Gastrocnemius medialis (tissue), 4 donors: ENCODE data around the gene RNF31.

Experiments
- CTCF ChIP-seq, 5 experiments: fragments of 450-650 bp in 3 of 5; fragments of 200-600 bp in 2 of 5; sonication (generic) in 2 of 5; IDR thresholded peaks in 4 of 5; conservative IDR thresholded peaks in 1 of 5; 1 replicate in 4 of 5; 2 replicates in 1 of 5; pipeline ENCODE4 v1.5.1; 2016 to 2019; ENCODE audit warnings: antibody characterized with exemption in 5 of 5, mild to moderate bottlenecking in 3 of 5, moderate library complexity in 3 of 5
- POLR2A ChIP-seq, 2 donors: fragments of 450-650 bp; IDR thresholded peaks; one replicate each; pipeline ENCODE4 v1.6.1; 2017; ENCODE audit warnings: antibody characterized with exemption in 2 of 2, mild to moderate bottlenecking in 2 of 2, moderate library complexity in 2 of 2

GRCh38 chr14:24113379-24113800 is 33.9 kb upstream of the RNF31 start:
- TF ChIP-seq CTCF (IDR thresholded peaks at IDR 0.05 in 4 of 5, conservative IDR thresholded peaks at IDR 0.05 in 1 of 5): no peak
- no peak for TF ChIP-seq POLR2A (IDR thresholded peaks at IDR 0.05)
